ENCODE data around the gene H1-8. TPM values are rescaled to one million over a fixed set of nuclear protein-coding genes. Genes with fewer than 3 reads are reported as not detected.
"Not testable (repeated sequence)": the region's sequence is repeated elsewhere in the genome, so short reads cannot be mapped to it uniquely, and the experiment has no call there.

The H1-8 gene
- total RNA-seq, 1 experiment from 2014 or later = not detected

DNA sequence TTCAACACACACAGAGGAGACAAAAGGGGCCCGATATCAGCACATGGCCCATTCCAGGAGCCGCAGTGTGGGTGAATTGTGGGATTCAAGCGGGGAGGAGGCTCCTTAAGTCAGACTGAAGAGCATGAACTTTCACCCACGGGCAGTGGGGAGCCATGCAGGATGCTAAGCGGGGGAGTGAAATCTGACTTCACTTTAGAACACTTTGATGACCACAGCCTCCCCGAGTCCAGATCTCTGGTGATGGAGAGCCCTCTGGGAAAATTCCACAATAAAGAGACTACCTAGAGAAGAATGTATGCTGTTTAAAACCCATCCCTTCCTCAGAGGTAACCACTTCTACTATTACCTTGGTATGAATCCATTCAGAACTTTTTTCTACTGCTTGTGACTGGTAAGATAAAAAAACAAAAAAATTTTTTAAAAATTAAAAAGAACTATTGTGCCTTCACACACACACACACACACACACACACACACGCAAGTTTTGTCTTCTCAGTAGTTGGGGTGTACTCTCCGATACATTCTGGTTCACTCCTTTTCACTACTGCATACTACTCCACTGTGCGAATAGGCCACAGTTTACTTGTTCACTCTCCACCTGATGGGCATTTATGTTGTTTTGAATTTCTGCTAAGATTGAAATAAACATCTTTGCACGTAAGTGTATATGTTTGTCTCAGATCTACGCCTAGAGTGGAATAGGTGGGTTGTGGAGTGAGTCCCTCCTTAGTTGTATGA, 2.0 kb upstream of the H1-8 start:
- no peaks in the 10 kb centered on the region for H4K20me1 ChIP-seq (ENCODE audit: low read length)
- ATAC-seq (no peak), DNase-seq (no peak)
- H3K4me3 ChIP-seq (ENCODE audit: low read length) = no peak overlapping the region
- H3K27ac ChIP-seq (ENCODE audit: low read length) = no peak overlapping the region
- H3K9me3 ChIP-seq (ENCODE audit: low read length) = no peaks in the 10 kb centered on the region
- H3K9ac ChIP-seq (ENCODE audit: low read length) = no peak overlapping the region
- no peaks in the 10 kb centered on the region for H3K9me2 ChIP-seq (replicated peaks; ENCODE audit: low read length)
- ChIA-PET POLR2A (ENCODE audit: unreplicated experiment) (no interaction called here), CTCF (no interaction called here)
- no peaks in the 10 kb centered on the region for H3K79me2 ChIP-seq (ENCODE audit: low read length)
- intact Hi-C loops (cut with micrococcal nuclease) = no loop called here
- H3K4me2 ChIP-seq (ENCODE audit: low read length) = no peak overlapping the region
- H3F3A ChIP-seq (ENCODE audit: low read length, unreplicated experiment) = no peaks in the 10 kb centered on the region
- H3K27me3 ChIP-seq (ENCODE audit: low read length) = no peaks in the 10 kb centered on the region
- no peak overlapping the region for H2AFZ ChIP-seq (ENCODE audit: low read length)
- TF ChIP-seq EZH2phosphoT487 (IDR thresholded peaks at IDR 0.05; ENCODE audit: borderline replicate concordance, low read length) (no peak), EZH2 (IDR thresholded peaks at IDR 0.05; ENCODE audit: low read length, unreplicated experiment) (no peak)
- TF ChIP-seq, protein P1, sequence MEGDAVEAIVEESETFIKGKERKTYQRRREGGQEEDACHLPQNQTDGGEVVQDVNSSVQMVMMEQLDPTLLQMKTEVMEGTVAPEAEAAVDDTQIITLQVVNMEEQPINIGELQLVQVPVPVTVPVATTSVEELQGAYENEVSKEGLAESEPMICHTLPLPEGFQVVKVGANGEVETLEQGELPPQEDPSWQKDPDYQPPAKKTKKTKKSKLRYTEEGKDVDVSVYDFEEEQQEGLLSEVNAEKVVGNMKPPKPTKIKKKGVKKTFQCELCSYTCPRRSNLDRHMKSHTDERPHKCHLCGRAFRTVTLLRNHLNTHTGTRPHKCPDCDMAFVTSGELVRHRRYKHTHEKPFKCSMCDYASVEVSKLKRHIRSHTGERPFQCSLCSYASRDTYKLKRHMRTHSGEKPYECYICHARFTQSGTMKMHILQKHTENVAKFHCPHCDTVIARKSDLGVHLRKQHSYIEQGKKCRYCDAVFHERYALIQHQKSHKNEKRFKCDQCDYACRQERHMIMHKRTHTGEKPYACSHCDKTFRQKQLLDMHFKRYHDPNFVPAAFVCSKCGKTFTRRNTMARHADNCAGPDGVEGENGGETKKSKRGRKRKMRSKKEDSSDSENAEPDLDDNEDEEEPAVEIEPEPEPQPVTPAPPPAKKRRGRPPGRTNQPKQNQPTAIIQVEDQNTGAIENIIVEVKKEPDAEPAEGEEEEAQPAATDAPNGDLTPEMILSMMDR (conservative IDR thresholded peaks at IDR 0.05; ENCODE audit: low read depth, low read length) = no peak
- no peaks in the 10 kb centered on the region for H3K36me3 ChIP-seq (ENCODE audit: low read depth, low read length)
- no peaks in the 10 kb centered on the region for H3K4me1 ChIP-seq (ENCODE audit: insufficient read depth, low read length)
- no TSS peak for BruUV-seq (replicated peaks)

DNA sequence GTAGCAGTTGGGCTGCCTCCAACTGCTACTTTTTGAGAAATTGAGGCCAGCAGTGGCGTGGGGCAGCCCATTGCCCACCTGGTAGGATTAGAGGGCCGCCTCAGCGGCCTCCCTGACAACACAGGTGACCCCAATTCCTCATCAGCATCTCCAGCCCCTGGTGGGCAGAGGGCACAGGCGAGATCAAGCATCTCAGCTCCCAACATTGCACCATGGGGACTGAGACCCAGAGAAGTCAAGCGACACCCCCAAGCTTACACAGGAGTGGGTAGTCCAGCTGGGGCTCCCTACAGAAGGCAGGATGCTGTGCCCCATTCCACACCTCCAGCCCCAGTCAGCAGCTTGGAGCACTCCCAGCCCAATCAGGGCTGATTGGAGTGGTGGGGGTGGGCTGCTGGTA, 228 bp upstream of the H1-8 start:
- no peaks in the 10 kb centered on the region for H3K9me2 ChIP-seq (replicated peaks; ENCODE audit: low read length)
- H3K9ac ChIP-seq (ENCODE audit: low read length) = no peak overlapping the region
- no peaks in the 10 kb centered on the region for H3K9me3 ChIP-seq (ENCODE audit: low read length)
- no peaks in the 10 kb centered on the region for H3K79me2 ChIP-seq (ENCODE audit: low read length)
- no peaks in the 10 kb centered on the region for H3F3A ChIP-seq (ENCODE audit: low read length, unreplicated experiment)
- no peak for TF ChIP-seq EZH2 (IDR thresholded peaks at IDR 0.05; ENCODE audit: low read length, unreplicated experiment)
- no peak for TF ChIP-seq EZH2phosphoT487 (IDR thresholded peaks at IDR 0.05; ENCODE audit: borderline replicate concordance, low read length)
- TF ChIP-seq, protein P1 (conservative IDR thresholded peaks at IDR 0.05; ENCODE audit: low read depth, low read length) = no peak
- no peaks in the 10 kb centered on the region for H3K36me3 ChIP-seq (ENCODE audit: low read depth, low read length)
- H3K27me3 ChIP-seq (ENCODE audit: low read length) = no peaks in the 10 kb centered on the region
- POLR2A ChIA-PET (ENCODE audit: unreplicated experiment) = no interaction called here
- no peak overlapping the region for H3K4me3 ChIP-seq (ENCODE audit: low read length)
- H2AFZ ChIP-seq (ENCODE audit: low read length) = no peak overlapping the region
- intact Hi-C loops (cut with micrococcal nuclease) = no loop called here
- H3K27ac ChIP-seq (ENCODE audit: low read length) = no peak overlapping the region
- no peaks in the 10 kb centered on the region for H3K4me1 ChIP-seq (ENCODE audit: insufficient read depth, low read length)
- no TSS peak for BruUV-seq (replicated peaks)
- CTCF ChIA-PET = no interaction called here
- H3K4me2 ChIP-seq (ENCODE audit: low read length) = no peak overlapping the region
- no peak for ATAC-seq
- DNase-seq = no peak
- H4K20me1 ChIP-seq (ENCODE audit: low read length) = no peaks in the 10 kb centered on the region

DNA sequence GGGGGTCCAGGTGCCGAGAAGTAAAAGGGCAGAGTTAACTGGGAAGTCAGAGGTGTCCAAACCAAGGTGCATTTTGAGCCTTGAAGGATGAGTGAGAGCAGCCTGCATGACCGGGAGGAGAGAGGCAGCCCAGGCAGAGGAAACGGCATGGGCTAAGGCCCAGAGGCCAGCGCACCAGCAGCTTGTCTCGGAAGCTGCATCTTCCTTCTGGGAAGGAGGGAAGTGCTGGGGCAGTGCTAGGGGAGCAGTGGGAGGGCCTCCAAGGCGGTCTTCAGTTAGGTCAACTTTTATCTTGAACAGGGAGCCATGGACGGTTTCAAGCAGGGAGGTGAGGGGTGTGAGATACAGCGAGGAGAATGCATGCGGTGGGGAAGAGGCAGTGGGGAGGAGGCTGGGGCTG, 1.0 kb downstream of the H1-8 start:
- ChIA-PET POLR2A (ENCODE audit: unreplicated experiment) (no interaction called here), CTCF (no interaction called here)
- H3K9ac ChIP-seq (ENCODE audit: low read length) = no peak overlapping the region
- no peak overlapping the region for H3K4me2 ChIP-seq (ENCODE audit: low read length)
- no peak overlapping the region for H3K4me3 ChIP-seq (ENCODE audit: low read length)
- no TSS peak for BruUV-seq (replicated peaks)
- H3K9me2 ChIP-seq (replicated peaks; ENCODE audit: low read length) = no peaks in the 10 kb centered on the region
- H3K79me2 ChIP-seq (ENCODE audit: low read length) = no peaks in the 10 kb centered on the region
- no peak overlapping the region for H3K27ac ChIP-seq (ENCODE audit: low read length)
- DNase-seq (no peak), ATAC-seq (no peak)
- TF ChIP-seq EZH2phosphoT487 (IDR thresholded peaks at IDR 0.05; ENCODE audit: borderline replicate concordance, low read length) = no peak
- TF ChIP-seq EZH2 (IDR thresholded peaks at IDR 0.05; ENCODE audit: low read length, unreplicated experiment) = no peak
- TF ChIP-seq, protein P1 (conservative IDR thresholded peaks at IDR 0.05; ENCODE audit: low read depth, low read length) = no peak
- H4K20me1 ChIP-seq (ENCODE audit: low read length) = no peaks in the 10 kb centered on the region
- no peaks in the 10 kb centered on the region for H3K36me3 ChIP-seq (ENCODE audit: low read depth, low read length)
- no peaks in the 10 kb centered on the region for H3F3A ChIP-seq (ENCODE audit: low read length, unreplicated experiment)
- H2AFZ ChIP-seq (ENCODE audit: low read length) = no peak overlapping the region
- H3K27me3 ChIP-seq (ENCODE audit: low read length) = no peaks in the 10 kb centered on the region
- H3K9me3 ChIP-seq (ENCODE audit: low read length) = no peaks in the 10 kb centered on the region
- intact Hi-C loops (cut with micrococcal nuclease) = no loop called here
- no peaks in the 10 kb centered on the region for H3K4me1 ChIP-seq (ENCODE audit: insufficient read depth, low read length)

DNA sequence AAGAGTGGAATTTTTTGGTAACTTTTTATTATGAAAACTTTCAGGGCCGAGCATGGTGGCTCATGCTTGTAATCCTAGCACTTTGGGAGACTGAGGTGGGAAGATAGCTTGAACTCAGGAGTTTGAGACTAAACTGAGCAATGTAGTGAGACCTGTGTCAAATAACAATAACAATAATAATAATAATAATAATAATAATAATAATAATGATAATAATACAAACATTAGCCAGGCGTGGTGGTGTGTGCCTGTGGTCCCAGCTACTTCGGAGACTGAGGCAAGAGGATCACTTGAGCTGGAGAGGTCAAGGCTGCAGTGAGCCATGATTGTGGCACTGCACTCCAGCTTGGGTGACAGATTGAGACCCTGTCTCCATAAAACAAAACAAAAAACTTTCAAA, 3.0 kb downstream of the H1-8 start:
- H4K20me1 ChIP-seq (ENCODE audit: low read length); ATAC-seq; CTCF ChIA-PET; H3K36me3 ChIP-seq (ENCODE audit: low read depth, low read length); BruUV-seq (replicated peaks); H3K9me2 ChIP-seq (replicated peaks; ENCODE audit: low read length); H3K9me3 ChIP-seq (ENCODE audit: low read length); H3F3A ChIP-seq (ENCODE audit: low read length, unreplicated experiment); H3K27me3 ChIP-seq (ENCODE audit: low read length); H2AFZ ChIP-seq (ENCODE audit: low read length); H3K79me2 ChIP-seq (ENCODE audit: low read length); POLR2A ChIA-PET (ENCODE audit: unreplicated experiment); intact Hi-C loops (cut with micrococcal nuclease); H3K4me1 ChIP-seq (ENCODE audit: insufficient read depth, low read length); H3K4me3 ChIP-seq (ENCODE audit: low read length); DNase-seq; H3K27ac ChIP-seq (ENCODE audit: low read length); H3K4me2 ChIP-seq (ENCODE audit: low read length); H3K9ac ChIP-seq (ENCODE audit: low read length): not testable (repeated sequence)

All from PC-3 (cell line).